Activated CD8-positive, alpha-beta memory T cell treated with anti-CD3 and anti-CD28 coated beads for 4 hours (primary cell): ENCODE data around the gene ATG7.
"Not testable (repeated sequence)": the region's sequence is repeated elsewhere in the genome, so short reads cannot be mapped to it uniquely, and the experiment has no call there.

Source experiments
- DNase-seq, 2 donors: peaks; one replicate each; pipeline ENCODE4 v3.0.0-alpha.2; 2020; ENCODE audit warnings: low read depth in 2 of 2

Gene ATG7

DNA sequence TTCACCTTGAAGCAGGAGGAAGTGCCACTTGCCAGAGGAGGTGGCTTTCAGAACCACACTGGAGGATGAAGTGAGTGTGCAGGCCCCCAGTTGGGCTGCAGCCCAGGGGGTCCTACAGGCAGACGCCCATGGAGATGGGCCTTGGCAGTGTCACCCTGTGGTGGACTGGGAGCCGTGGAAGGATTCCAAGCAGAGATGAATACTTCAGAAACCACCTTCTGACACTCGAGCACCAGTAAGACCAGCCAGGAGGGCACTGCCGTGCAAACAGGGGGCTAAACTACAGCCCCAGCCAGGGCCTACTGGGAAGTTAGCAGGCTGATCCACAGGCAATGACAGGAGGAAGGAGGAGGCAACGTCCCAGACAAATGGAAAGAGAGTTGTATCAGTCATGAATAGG, 316.1 kb downstream of the ATG7 start:
- DNase-seq: no peak

GRCh38 chr3:11588755-11589154, 316.6 kb downstream of the ATG7 start:
- no peak for DNase-seq

DNA sequence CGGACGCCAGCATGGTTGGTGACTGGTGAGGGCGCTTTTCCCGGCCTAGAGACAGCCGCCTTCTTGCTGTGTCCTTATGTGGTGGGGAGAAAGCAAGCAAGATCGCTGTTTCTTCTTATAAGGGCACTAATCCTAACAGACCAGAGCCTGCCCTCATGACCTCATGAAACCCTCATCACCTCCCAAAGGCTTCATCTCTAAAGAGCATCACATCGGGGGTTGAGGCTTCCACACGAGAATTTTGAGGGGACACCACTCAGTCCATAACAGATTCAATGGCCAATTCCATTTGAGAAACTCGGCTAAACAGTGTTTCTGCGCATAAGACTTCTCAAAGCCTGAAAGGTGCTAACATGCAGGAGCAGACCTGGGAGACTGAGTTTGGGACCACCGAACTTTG, 317.5 kb downstream of the ATG7 start:
- DNase-seq: no peak

DNA sequence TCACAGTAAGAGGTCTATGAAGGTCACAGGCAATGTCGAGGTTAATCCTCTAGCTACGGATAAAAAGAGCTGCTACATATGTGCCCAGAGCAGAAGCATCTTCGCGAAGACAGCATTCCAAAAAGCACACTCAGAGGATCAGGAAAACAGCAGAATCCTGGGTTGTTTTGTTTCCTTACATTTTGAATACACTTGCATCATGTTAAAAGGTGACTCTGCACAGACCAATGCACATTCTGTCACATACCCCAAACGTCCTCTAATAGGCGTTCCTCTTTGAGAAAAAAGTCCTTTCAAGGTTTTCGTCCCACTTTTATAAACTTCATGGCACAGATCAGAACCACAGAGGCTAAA, 318.8 kb downstream of the ATG7 start:
- DNase-seq: no peak

DNA sequence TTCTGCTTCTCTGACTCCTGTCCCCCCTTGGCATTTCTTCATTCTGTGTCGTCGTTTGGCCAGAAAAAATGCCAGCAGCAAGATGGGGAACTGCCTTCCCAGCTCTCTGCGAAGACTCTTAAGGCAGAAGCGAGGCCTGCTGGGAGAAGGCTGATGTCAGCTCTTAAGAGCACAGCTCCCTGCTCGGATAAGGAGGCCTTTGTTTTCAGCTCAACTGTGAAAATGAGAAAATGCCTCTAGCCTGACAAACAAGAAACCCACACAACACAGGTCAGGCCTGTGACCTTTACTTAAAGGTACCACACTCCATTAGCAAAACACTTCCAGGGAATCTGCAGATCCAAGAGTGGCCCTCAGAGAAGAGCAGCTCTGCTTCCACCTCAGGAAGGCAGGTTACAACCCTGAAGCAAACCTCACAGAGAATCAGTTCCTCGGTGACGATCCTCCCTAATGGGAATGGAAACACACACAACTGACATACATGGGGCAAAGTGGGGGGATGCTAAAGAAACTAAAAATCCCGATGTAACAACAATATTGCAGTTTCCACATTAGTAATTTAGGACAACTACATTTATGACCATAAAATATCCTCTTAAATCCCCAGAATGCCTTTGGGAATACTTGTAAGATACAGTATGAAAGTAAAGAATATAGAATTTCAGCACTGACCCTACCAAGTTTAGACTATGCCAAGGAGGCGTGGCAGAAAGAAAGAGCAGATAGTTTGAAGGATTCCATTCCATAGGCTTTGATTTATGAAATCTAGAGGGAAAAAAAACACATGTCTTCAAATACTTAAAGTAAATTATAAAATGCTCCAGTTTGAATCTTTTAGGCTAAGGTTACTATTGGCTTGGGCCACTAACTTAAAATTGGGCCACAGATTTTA, 319.4 kb downstream of the ATG7 start:
- no peak for DNase-seq

DNA sequence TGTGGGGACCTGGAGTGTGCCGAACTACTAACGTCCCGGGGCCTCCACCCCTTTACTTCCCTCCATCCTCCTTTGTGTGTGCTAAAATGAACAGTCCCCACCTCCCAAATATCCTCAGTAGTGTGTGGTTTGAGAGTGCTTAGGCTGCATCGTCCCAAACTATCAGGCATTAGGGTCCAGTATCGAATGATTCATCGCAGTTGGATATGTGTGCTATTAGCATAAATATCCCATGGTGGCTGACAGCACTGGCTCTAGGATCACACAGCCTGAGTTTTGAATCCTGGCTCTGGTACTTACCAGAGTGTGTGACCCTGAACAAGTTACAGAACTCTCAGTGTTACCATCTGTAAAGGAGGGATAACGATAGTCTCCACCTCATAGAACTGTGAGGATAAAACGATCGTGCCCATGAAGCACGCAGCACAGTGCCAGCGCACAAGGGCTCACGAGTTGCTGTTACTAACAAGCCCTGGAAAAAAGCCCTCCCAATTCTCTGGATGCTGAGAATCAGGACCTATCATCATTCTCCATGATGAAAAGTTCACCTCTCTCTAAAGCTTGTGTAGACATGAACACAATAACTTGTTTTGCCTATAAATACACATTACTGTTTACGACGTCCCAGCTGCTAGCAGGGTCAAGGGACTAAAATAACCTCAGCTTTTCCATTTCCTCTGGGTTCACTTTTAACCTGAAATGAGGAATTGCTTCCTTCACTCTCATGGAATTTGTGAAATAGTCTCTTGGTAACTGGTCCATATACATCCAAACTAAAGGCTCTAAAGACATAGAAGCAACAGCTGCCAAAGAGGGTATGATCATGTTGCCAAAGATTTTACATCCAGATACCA, 320.5 kb downstream of the ATG7 start:
- DNase-seq: no peak

GRCh38 chr3:11593318-11594034, 321.3 kb downstream of the ATG7 start:
- DNase-seq: no peak

DNA sequence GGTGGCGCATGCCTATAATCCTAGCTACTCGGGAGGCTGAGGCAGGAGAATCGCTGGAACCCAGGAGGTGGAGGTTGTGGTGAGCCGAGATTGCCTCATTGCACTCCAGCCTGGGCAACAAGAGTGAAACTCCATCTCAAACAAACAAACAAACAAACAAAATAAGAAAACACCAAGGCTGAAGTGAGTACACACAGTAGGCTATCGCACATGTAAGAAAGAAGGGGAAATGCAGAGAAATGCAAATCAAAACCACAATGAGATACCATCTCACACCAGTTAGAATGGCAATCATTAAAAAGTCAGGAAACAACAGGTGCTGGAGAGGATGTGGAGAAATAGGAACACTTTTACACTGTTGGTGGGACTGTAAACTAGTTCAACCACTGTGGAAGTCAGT, 322.8 kb downstream of the ATG7 start:
- not testable (repeated sequence) for DNase-seq

GRCh38 chr3:11596387-11596786, 324.2 kb downstream of the ATG7 start:
- DNase-seq: no peak

GRCh38 chr3:11600501-11601282, 328.5 kb downstream of the ATG7 start:
- DNase-seq: no peak

DNA sequence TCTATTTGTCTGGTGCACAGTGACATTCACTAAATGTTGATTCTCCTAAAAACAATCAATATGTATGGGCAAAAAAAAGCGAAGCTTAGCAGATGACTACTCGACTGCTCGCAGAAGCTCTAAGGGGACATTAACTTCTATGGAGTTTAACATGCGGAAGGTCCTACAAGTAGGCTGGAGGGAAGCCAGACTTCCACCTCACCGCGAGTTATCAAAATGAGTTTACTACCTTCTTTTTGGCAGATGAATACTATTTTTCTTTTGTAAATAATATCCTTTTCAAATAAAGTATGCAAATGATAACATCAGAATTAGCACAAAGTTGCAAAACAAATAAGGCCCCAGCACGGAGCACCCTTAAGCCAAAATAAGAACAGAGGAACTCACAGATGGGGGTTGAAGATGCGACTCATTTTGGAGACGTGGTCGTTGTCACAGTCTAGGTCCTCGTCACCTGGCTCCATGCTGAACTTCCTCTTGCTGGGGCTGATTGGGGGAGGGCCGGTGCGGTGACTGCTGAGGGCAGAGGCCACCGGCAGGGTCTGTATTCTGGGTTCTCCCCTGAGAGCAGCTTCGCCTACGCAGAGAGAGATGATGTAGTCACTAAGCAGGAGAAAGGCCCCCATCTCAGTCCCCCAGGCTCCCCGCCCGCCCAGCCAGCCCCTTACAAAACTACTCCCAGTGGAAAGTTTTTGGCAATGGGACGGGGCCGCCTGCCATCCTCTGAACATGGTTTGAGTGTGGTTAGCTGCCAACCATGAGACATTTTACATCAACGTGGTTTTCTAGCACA, 329.4 kb downstream of the ATG7 start:
- DNase-seq: no peak

DNA sequence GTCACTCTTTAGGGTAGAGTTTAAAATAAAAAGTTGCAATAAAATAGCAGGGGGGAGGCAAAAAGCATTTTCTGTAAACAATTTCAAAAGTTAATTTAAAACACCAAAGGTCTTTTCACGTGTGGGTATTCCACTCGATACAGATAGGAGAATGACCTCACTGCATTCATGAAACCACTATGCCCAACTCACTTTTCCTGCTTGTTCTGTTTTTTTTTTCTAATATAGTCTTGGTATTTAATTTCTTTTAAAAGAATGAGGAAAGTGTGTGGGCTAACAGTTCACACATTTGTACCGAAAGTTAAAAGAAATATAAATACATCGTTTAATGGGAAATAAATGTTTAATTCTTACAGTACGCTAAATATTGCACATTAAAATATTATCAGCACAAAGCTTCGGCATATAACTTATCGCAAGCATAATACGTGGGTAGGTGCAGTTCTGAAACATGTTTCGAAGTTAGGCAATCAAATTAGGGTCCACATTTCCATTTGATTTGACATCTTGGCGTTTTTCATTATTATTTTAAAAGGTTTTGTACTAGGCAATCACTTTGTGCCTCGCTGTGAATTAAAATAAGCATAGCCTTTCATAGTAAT, 330.1 kb downstream of the ATG7 start:
- DNase-seq: no peak

GRCh38 chr3:11602886-11603527, 330.8 kb downstream of the ATG7 start:
- DNase-seq: no peak

GRCh38 chr3:11603628-11604027, 331.4 kb downstream of the ATG7 start:
- no peak for DNase-seq

GRCh38 chr3:11604139-11604892, 332.1 kb downstream of the ATG7 start:
- DNase-seq: no peak

DNA sequence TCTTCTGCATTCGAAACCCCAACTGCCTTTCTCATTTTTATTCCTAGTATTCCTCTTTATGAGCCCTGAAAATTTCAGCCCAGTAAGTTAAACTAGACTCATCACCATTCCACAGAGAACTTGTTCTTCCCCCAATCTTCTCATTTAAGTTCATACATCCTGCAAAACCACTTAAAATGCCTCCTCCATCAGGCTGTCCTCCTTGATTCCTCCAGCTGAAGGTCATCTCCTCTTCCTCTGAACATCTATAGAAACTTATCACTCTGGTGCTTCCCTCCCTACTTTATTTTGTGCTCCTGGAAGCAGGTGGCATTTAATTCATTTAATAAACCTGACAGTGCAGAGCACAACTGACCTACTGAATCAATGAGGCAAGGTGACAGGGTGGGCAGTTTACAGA, 333.2 kb downstream of the ATG7 start:
- DNase-seq: no peak

- DNase-seq: no peak
These were observed 334.0 kb downstream of the ATG7 start for GRCh38 chr3:11606090-11606784.

GRCh38 chr3:11606865-11607440, 334.8 kb downstream of the ATG7 start:
- no peak for DNase-seq
